ENCODE results near the gene RSPO3.

DNA sequence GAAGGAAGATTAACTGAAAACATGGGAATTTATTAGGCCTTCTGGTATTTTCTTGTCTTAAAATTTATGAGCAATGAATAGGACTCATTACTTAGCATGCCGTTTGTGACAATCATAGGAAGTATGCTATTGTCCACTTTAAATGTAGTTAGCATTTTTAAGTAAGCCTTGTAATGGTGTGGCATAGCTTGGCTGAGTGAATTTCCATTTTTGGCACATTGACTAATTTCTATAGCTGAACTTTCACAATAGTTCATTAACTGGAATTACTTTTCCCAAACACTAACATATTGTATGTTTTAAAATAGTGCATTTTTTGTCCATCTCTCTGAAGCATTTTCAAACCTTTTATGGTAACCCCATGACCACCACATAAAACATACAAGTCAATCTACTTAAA, 15.7 kb downstream of the RSPO3 start:
- TF ChIP-seq, protein P1, sequence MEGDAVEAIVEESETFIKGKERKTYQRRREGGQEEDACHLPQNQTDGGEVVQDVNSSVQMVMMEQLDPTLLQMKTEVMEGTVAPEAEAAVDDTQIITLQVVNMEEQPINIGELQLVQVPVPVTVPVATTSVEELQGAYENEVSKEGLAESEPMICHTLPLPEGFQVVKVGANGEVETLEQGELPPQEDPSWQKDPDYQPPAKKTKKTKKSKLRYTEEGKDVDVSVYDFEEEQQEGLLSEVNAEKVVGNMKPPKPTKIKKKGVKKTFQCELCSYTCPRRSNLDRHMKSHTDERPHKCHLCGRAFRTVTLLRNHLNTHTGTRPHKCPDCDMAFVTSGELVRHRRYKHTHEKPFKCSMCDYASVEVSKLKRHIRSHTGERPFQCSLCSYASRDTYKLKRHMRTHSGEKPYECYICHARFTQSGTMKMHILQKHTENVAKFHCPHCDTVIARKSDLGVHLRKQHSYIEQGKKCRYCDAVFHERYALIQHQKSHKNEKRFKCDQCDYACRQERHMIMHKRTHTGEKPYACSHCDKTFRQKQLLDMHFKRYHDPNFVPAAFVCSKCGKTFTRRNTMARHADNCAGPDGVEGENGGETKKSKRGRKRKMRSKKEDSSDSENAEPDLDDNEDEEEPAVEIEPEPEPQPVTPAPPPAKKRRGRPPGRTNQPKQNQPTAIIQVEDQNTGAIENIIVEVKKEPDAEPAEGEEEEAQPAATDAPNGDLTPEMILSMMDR (conservative IDR thresholded peaks at IDR 0.05): no peak
- no peak for TF ChIP-seq EZH2 (IDR thresholded peaks at IDR 0.05; ENCODE audit: low read depth)
